ENCODE results near the gene SORL1. TPM values are rescaled to one million over a fixed set of nuclear protein-coding genes. Genes with fewer than 3 reads are reported as not detected.

SORL1 gene
- total RNA-seq, 2 experiments from 2014 or later = 179 to 195 TPM

DNA sequence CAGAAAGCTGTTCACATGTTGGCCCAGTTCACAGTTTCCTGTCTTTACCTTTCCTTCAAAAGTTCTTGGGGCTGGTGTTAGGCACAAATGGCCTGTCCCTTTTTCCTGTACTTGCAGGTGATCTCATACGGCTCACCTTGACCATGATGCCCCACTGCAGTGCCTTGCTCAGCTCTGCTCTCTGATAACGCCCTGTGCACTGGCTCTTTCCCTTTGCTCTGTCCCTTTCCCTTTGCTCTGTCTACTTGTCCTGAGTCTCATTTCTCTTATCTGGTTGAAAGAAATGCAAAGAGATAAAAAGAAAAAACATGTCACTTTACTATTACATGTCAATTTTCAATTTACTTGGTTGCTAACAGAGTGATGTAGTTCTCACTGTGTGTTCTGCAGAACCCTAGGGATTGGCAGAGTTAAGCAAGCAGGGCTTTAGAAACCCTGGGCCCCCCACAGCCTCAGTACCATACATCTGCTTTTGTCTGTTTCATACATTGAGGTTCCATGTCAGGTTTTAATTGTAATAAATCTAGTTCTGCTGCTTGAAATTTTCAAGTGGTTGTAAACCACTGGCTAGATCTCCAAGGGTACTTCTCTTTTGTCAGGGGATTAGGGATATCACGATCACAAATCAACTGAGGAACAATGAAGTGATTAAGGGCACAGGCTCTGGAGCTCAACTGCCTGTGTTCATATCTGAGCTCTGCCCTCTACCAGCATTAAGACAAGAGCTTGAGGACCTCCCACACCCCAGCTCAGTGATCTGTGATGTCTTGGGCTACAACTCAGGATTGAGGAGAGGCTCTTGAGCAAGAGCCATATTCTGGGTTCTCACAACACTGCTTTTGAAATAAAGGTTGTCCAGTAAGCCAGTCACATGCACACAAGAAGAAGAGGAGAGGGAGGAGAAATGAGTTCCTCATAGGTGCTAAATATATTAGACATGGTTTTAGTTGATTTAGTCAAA lies 16.3 kb upstream of the SORL1 start:
- ATAC-seq (ENCODE audit: low read depth) = no peak
- no peaks in the 10 kb centered on the region for H3K27me3 Mint-ChIP-seq
- no peak for DNase-seq
- H3K27ac Mint-ChIP-seq = no peak overlapping the region
- H3K4me3 Mint-ChIP-seq = no peak overlapping the region
- POLR2A ChIA-PET = no interaction called here
- H3K9me3 Mint-ChIP-seq = peaks cover 2% of the 10 kb centered on the region
- H3K36me3 Mint-ChIP-seq = peaks cover 8% of the 10 kb centered on the region
- H3K4me1 Mint-ChIP-seq = peaks cover 8% of the 10 kb centered on the region

DNA sequence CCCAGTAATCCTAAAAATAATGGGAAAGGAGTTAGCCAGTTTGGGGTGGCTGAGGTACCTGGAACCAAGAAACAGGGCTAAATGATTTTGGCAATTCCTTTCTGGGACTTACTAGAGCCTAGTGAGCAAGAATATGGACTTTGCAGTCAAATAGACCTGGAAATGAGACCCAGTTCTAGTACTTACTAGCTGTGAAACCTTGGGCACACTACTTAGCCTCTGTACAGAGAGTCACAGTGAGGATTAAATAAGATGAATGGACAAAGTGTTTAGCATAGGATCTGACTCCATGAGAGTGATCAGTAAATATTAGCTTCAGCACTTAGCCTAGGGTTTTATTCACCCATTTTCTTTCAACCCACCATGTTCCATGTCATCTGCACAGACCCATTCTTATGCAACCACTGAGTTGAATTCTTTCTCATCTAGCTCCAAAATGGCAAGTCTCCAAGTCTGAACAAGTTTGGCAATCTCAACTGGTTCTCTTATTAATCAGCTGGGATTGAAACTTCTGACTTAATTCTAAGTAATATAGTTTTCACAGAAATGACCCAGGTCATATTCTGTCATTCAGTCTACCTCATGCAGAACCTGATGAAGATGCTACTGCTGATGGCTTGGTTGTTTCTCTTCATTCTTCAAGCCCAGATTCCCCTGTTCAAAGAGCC lies 15.0 kb upstream of the SORL1 start:
- peaks cover 8% of the 10 kb centered on the region for H3K36me3 Mint-ChIP-seq
- H3K27me3 Mint-ChIP-seq = no peaks in the 10 kb centered on the region
- no peak for DNase-seq
- H3K4me1 Mint-ChIP-seq = peaks cover 8% of the 10 kb centered on the region
- ATAC-seq (ENCODE audit: low read depth) = no peak
- H3K27ac Mint-ChIP-seq = no peak overlapping the region
- POLR2A ChIA-PET = no interaction called here
- H3K4me3 Mint-ChIP-seq = no peak overlapping the region
- H3K9me3 Mint-ChIP-seq = peaks cover 2% of the 10 kb centered on the region

DNA sequence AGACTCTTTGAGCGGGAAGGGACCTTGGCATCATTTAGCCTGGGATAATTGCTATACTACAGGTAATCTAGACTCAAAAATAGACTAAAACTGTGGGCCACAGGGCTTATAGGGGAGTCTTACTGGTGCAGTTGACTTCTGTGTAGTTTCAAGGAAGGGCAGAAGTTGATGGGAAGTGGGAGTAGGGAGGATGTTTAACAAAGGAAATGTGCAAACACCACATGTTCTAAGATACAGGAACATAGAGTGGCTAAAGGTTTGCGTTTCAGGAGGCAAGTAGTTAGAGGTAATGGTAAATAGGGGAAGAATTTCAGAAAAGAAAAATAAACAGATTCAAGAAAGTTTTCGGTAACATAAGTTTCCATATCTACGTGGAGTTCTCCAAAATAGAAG lies 14.4 kb upstream of the SORL1 start:
- Mint-ChIP-seq H3K9me3 (peaks cover 2% of the 10 kb centered on the region), H3K36me3 (peaks cover 8% of the 10 kb centered on the region), H3K27me3 (no peaks in the 10 kb centered on the region), H3K4me1 (peaks cover 8% of the 10 kb centered on the region), H3K4me3 (no peak overlapping the region), H3K27ac (no peak overlapping the region)
- POLR2A ChIA-PET = no interaction called here
- DNase-seq (no peak), ATAC-seq (ENCODE audit: low read depth) (no peak)

DNA sequence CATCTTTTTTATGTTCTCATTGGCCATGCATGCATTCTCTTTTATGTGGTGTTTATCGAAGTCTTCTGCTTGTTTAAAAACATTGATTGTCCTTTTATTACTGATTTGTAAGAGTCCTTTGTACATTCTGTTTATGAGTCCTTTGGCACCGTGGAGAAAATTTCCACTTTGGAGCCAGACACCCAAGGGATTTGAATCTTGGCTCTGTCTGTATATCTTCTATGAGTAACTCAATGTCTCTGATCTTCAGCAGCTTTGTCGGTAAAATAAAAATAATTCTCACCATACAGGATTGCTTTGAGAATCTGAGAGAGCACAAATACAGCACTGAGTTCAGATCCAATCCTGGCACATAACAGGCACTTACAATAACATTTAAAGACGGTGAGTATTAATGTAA lies 12.8 kb upstream of the SORL1 start:
- no peak overlapping the region for H3K27ac Mint-ChIP-seq
- peaks cover 12% of the 10 kb centered on the region for H3K4me1 Mint-ChIP-seq
- POLR2A ChIA-PET = no interaction called here

DNA sequence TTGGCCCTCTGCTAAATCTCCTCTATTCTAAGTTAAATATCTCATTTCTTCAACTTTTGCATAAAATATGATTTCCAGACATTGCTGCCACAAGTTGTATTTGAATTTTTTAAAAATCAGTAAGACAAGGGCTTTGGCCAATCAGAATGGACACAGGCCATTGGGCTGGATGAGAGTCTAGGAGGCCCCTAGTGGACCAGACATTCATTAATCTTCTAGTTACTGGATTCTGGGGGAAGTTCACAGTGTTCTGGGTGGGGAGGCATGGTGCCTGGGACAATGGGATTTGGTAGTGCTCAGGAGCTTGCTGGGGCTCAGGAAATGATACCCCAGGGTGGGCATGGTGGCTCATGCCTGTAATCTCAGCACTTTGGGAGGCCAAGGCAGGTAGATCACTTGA lies 12.4 kb upstream of the SORL1 start:
- no peaks in the 10 kb centered on the region for H3K27me3 Mint-ChIP-seq
- POLR2A ChIA-PET = no interaction called here
- H3K27ac Mint-ChIP-seq = no peak overlapping the region
- ATAC-seq (ENCODE audit: low read depth) (no peak), DNase-seq (no peak)
- H3K9me3 Mint-ChIP-seq = peaks cover 2% of the 10 kb centered on the region
- peaks cover 14% of the 10 kb centered on the region for H3K4me1 Mint-ChIP-seq
- H3K4me3 Mint-ChIP-seq = no peak overlapping the region
- H3K36me3 Mint-ChIP-seq = peaks cover 10% of the 10 kb centered on the region

More for the DNA sequence above, 12.8 kb upstream of the SORL1 start:
- Mint-ChIP-seq H3K9me3 (peaks cover 2% of the 10 kb centered on the region), H3K27me3 (no peaks in the 10 kb centered on the region), H3K36me3 (peaks cover 10% of the 10 kb centered on the region), H3K4me3 (no peak overlapping the region)
- no peak for ATAC-seq (ENCODE audit: low read depth)
- DNase-seq = no peak

DNA sequence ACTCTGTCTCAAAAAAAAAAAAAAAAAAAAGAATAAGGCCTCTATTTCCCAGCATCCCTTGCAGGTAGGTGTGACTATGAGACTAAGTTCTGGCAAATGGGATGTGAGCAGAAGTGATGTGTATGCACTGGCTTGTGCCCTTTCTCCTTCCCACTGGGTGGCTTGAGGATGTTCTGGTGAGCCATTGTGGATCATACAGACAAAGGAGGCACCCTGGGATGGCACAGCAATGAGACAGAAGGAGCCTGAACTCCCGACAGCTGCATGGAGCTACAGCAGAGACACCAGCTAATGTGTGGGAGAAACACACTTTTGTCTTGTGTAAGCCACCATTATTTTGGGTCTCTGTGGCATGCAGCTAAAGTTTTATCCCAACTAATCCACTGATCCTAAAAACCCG lies 10.6 kb upstream of the SORL1 start:
- Mint-ChIP-seq H3K9me3 (peaks cover 2% of the 10 kb centered on the region), H3K36me3 (peaks cover 12% of the 10 kb centered on the region), H3K27ac (no peak overlapping the region), H3K27me3 (no peaks in the 10 kb centered on the region), H3K4me3 (no peak overlapping the region), H3K4me1 (peaks cover 25% of the 10 kb centered on the region)
- no peak for ATAC-seq (ENCODE audit: low read depth)
- DNase-seq = no peak
- POLR2A ChIA-PET = interaction anchor here (1.1 kb wide), 1 partner anchor 14 kb away, joined by 4 read pairs; no protein-coding TSS in a partner anchor

DNA sequence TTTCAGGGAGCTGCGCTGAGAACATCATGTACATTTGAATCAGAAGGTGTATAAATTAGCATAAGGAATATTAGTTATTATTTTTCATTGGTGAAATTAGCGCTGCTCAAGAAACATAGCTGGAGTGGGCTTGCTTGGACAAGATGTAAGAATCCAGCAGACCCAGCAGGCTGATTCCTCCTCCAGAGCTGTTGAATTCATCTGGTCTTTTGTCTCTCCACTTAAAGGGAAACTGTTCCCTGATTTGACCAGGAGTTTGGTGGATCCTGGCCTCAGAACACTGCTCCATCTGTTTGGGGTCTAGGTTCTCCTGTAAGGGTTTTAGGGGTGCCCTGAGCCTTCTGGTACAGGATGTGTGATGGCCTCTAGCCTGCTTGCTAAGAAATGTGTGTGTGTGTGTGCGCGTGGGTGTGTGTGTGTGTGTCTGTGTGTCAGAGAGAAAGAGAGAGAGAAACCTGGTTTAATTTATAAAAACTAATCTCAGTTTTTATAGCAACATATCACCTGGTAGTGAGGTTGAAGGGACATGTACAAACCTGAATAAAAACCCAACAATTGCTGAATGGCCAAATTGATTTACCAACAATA lies 8.3 kb upstream of the SORL1 start:
- H3K27ac Mint-ChIP-seq = peak overlapping the region; percentile 30
- POLR2A ChIA-PET = no interaction called here
- peaks cover 12% of the 10 kb centered on the region for H3K36me3 Mint-ChIP-seq
- H3K4me3 Mint-ChIP-seq = no peak overlapping the region
- no peak for DNase-seq
- no peak for ATAC-seq (ENCODE audit: low read depth)
- H3K4me1 Mint-ChIP-seq = peaks cover 30% of the 10 kb centered on the region
- no peaks in the 10 kb centered on the region for H3K27me3 Mint-ChIP-seq
- peaks cover 2% of the 10 kb centered on the region for H3K9me3 Mint-ChIP-seq

DNA sequence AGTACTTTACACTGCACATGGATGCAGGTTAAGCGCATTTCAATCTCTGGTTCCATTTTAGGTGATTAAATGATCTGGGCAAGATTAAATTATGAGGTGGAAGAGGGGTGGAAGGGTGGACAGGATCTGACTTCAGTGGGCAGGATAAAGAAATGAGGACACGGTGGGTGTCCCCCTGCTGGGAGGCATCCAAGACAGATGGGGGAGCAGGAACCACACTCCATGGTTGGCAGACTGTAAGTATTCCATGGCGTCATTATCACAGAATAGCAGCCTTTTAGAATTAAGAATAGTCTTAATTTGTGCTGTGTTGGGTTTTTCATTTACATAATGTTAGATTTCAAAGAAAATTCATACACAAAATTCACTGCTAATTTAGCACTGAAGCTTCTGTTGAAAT lies 7.6 kb upstream of the SORL1 start:
- H3K27me3 Mint-ChIP-seq = no peaks in the 10 kb centered on the region
- H3K4me3 Mint-ChIP-seq = no peak overlapping the region
- peaks cover 38% of the 10 kb centered on the region for H3K4me1 Mint-ChIP-seq
- no peak overlapping the region for H3K27ac Mint-ChIP-seq
- H3K9me3 Mint-ChIP-seq = no peaks in the 10 kb centered on the region
- DNase-seq (no peak), ATAC-seq (ENCODE audit: low read depth) (no peak)
- peaks cover 9% of the 10 kb centered on the region for H3K36me3 Mint-ChIP-seq
- POLR2A ChIA-PET = no interaction called here

DNA sequence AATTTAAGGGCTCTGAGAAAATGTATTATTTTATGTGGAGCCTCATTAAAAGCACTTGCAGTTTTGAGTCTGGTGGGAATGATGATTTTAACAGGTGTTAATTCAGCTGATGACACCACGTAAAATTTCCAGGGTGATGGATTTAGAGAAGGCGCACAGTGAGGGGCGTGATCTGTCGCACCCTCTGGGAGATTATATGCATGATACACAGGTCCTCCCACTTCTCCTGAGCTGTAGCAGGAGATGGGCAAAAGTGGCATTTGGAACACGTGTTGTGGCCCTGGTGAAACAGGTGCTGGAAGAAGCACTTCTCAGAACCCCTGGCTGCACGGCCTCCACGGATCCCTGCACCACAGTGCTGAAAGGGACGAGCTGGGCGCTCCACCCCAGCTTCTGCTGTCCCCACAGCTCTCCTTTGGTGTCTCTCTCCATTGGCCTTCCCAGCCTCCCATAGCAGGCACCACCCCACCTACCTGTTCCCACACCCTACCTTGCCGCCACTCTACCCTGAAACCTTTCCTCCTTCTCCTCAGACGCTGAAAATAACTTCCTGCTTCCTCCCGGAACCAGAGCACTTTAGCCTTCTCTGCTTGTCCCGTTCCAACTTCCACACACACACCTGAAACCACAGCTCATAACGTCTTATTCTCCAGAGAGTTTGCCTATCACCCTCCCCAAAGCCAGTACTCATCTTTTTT lies 6.9 kb upstream of the SORL1 start:
- Mint-ChIP-seq H3K4me1 (peaks cover 45% of the 10 kb centered on the region), H3K4me3 (peak overlapping the region; percentile 62), H3K27me3 (no peaks in the 10 kb centered on the region), H3K9me3 (no peaks in the 10 kb centered on the region), H3K36me3 (peaks cover 9% of the 10 kb centered on the region), H3K27ac (peak overlapping the region; percentile 87)
- DNase-seq (no peak), ATAC-seq (ENCODE audit: low read depth) (no peak)
- POLR2A ChIA-PET = no interaction called here

DNA sequence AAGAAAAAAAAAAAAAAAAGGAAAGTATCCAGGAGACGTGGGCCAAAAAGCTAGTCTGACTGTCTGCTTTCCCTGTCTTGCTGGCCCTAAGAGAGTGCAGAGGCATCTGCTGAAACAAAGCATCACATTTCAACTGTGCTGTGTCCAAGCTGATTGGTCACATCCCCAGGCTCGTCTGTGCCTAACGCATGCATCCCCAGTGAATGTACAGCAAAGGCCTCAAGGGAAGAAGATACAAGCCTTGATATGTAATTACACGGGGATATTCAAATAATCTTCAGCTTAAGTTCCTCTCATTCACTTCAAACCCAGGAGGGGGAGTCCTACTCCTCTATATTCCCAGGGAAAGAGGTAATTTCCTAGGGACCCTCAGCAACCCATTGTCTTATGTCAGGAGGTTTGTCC lies 5.4 kb upstream of the SORL1 start:
- H3K36me3 Mint-ChIP-seq = peaks cover 6% of the 10 kb centered on the region
- ATAC-seq (ENCODE audit: low read depth) = no peak
- H3K4me3 Mint-ChIP-seq = no peak overlapping the region

DNA sequence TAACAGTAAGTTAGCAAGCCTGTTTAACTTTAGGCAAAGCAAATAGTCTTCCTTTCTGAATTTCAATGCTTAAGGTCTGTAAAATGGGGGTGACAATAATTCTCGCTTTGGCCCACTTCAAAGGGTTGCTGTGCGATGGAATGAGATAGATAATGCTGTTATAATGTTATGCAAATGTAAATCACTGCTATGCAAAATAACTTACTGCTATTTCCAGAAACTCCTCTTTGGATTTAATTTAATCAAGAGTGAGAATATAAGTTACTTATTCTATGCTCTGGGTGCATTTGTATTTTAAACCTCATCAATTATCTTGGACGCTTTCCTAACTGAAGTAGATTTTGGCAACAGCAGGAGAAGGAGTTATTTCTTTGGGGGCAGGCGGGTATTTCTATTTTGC lies 4.1 kb upstream of the SORL1 start:
- Mint-ChIP-seq H3K4me3 (peak overlapping the region; percentile 90), H3K36me3 (peaks cover 4% of the 10 kb centered on the region), H3K27me3 (no peaks in the 10 kb centered on the region), H3K27ac (peak overlapping the region; percentile 94), H3K4me1 (peaks cover 56% of the 10 kb centered on the region), H3K9me3 (no peaks in the 10 kb centered on the region)
- no peak for ATAC-seq (ENCODE audit: low read depth)
- DNase-seq = no peak
- POLR2A ChIA-PET = interaction anchor here (1.3 kb wide), 1 partner anchor 20 kb away, joined by 3 read pairs; no protein-coding TSS in a partner anchor

More for the DNA sequence above, 5.4 kb upstream of the SORL1 start:
- Mint-ChIP-seq H3K9me3 (no peaks in the 10 kb centered on the region), H3K27ac (no peak overlapping the region), H3K27me3 (no peaks in the 10 kb centered on the region), H3K4me1 (peaks cover 55% of the 10 kb centered on the region)
- POLR2A ChIA-PET = interaction anchor here (1.1 to 1.3 kb wide), 2 partner anchors 10 to 21 kb away, joined by 3 to 8 read pairs; no protein-coding TSS in a partner anchor
- DNase-seq = no peak

DNA sequence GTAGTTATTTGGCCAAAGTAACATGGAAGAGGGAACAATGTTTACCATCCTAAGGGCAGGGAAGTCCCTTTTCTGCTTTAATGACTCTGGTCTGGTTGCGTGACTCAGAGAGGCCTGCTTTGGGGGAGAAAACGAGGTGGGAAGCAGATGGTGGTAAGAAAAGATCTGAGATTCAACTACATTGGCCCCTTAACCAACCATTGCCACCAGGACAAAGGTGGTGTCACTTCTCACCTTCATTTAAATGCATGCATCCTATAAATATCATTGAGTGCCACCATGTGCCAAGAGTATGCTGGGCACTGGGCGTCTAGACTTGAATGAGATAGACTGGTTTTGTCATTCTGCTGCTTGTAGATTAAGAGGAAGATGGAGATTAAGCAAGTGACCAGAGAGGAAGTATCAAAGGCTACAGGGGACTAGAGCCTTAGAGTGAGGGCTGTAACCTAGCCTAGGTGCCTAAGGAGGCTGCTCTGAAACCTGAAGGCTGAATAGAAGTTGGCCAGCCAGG lies 3.6 kb upstream of the SORL1 start:
- H3K27ac Mint-ChIP-seq = peak overlapping the region; percentile 94
- DNase-seq = no peak
- H3K4me1 Mint-ChIP-seq = peaks cover 59% of the 10 kb centered on the region
- ATAC-seq (ENCODE audit: low read depth) = no peak
- POLR2A ChIA-PET = interaction anchor here (1.0 to 4.9 kb wide), 7 partner anchors 16 to 129 kb away, joined by 3 to 152 read pairs (median 9); no protein-coding TSS in a partner anchor
- no peaks in the 10 kb centered on the region for H3K27me3 Mint-ChIP-seq
- H3K4me3 Mint-ChIP-seq = peak overlapping the region; percentile 90
- no peaks in the 10 kb centered on the region for H3K9me3 Mint-ChIP-seq
- H3K36me3 Mint-ChIP-seq = peaks cover 4% of the 10 kb centered on the region

DNA sequence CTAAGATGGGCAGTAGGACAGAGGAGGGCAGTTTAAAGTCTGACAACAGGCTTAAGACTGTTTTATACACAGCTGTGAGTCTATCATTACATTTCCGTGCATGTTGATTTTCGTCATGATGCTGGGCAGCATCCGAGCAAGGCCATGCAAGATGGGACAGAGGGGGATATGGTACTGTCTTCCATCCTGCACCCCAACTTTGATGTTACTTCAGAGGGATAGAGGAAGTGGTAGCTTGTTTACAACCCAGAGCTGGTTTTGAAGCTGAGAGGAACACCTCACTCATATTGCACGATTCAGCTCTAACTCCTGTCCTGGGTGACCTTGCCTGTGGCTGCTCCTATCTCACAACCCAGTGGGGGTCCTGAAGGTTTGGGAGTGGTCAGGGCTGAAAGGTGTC lies 3.0 kb upstream of the SORL1 start:
- Mint-ChIP-seq H3K27ac (peak overlapping the region; percentile 94), H3K36me3 (peaks cover 4% of the 10 kb centered on the region), H3K4me1 (peaks cover 62% of the 10 kb centered on the region), H3K4me3 (peak overlapping the region; percentile 90), H3K27me3 (no peaks in the 10 kb centered on the region), H3K9me3 (no peaks in the 10 kb centered on the region)
- POLR2A ChIA-PET = interaction anchor here (0.7 to 4.9 kb wide), 8 partner anchors 15 to 129 kb away, joined by 3 to 152 read pairs (median 7); no protein-coding TSS in a partner anchor
- ATAC-seq (ENCODE audit: low read depth) = peak; percentile 33
- no peak for DNase-seq
